Memory B cell (primary cell): ENCODE measurements around the gene PIGQ.

ENCODE experiments used
- ATAC-seq: fragments of 150-1000 bp; cut with Tn5 transposase; 2 replicates; pipeline ENCODE4 v1.10.0; 2021; ENCODE audit warnings: low read depth, mild to moderate bottlenecking, moderate library complexity
- DNase-seq, 2 donors: peaks; one replicate each; pipeline ENCODE4 v3.0.0; 2022; ENCODE audit warnings: low spot score in 2 of 2
- H3K27ac Mint-ChIP-seq: one replicate; pipeline ENCODE4 v1.8.0; 2022; ENCODE audit warnings: mild to moderate bottlenecking, moderate library complexity, mixed read lengths
- H3K27me3 Mint-ChIP-seq: one replicate; pipeline ENCODE4 v1.8.0; 2022; ENCODE audit warnings: mixed read lengths
- H3K36me3 Mint-ChIP-seq: one replicate; pipeline ENCODE4 v1.8.0; 2022; ENCODE audit warnings: mild to moderate bottlenecking, mixed read lengths
- H3K4me1 Mint-ChIP-seq: one replicate; pipeline ENCODE4 v1.8.0; 2022; ENCODE audit warnings: mixed read lengths
- H3K4me3 Mint-ChIP-seq: one replicate; pipeline ENCODE4 v1.8.0; 2022; ENCODE audit warnings: mild to moderate bottlenecking, moderate library complexity, mixed read lengths
- H3K9me3 Mint-ChIP-seq: one replicate; pipeline ENCODE4 v1.8.0; 2022; ENCODE audit warnings: mixed read lengths

The PIGQ gene

GRCh38 chr16:578232-578869 lies 8.6 kb downstream of the PIGQ start:
- no peaks in the 10 kb centered on the region for H3K27me3 Mint-ChIP-seq
- H3K36me3 Mint-ChIP-seq: no peaks in the 10 kb centered on the region
- H3K27ac Mint-ChIP-seq: no peak overlapping the region
- no peak for ATAC-seq
- DNase-seq: no peak
- no peaks in the 10 kb centered on the region for H3K9me3 Mint-ChIP-seq
- no peak overlapping the region for H3K4me3 Mint-ChIP-seq
- peaks cover 4% of the 10 kb centered on the region for H3K4me1 Mint-ChIP-seq

GRCh38 chr16:578870-579405 lies 9.2 kb downstream of the PIGQ start:
- peak; percentile 66 to 86 for DNase-seq
- no peaks in the 10 kb centered on the region for H3K36me3 Mint-ChIP-seq
- no peaks in the 10 kb centered on the region for H3K27me3 Mint-ChIP-seq
- H3K9me3 Mint-ChIP-seq: no peaks in the 10 kb centered on the region
- peak; percentile 96 for ATAC-seq
- no peak overlapping the region for H3K27ac Mint-ChIP-seq
- peaks cover 4% of the 10 kb centered on the region for H3K4me1 Mint-ChIP-seq
- peak overlapping the region; percentile 53 for H3K4me3 Mint-ChIP-seq

GRCh38 chr16:580141-580945 lies 10.6 kb downstream of the PIGQ start:
- Mint-ChIP-seq H3K9me3 (no peaks in the 10 kb centered on the region), H3K4me1 (peaks cover 4% of the 10 kb centered on the region), H3K27ac (no peak overlapping the region), H3K4me3 (no peak overlapping the region), H3K27me3 (peaks cover 2% of the 10 kb centered on the region), H3K36me3 (no peaks in the 10 kb centered on the region)
- DNase-seq (no peak), ATAC-seq (no peak)

GRCh38 chr16:580946-581498 lies 11.3 kb downstream of the PIGQ start:
- H3K27me3 Mint-ChIP-seq: peaks cover 2% of the 10 kb centered on the region
- H3K9me3 Mint-ChIP-seq: no peaks in the 10 kb centered on the region
- ATAC-seq (no peak), DNase-seq (no peak)
- peaks cover 4% of the 10 kb centered on the region for H3K4me1 Mint-ChIP-seq
- H3K4me3 Mint-ChIP-seq: no peak overlapping the region
- no peak overlapping the region for H3K27ac Mint-ChIP-seq
- no peaks in the 10 kb centered on the region for H3K36me3 Mint-ChIP-seq

- ATAC-seq: no peak
- H3K36me3 Mint-ChIP-seq: no peaks in the 10 kb centered on the region
Observed at GRCh38 chr16:582218-582613, 12.4 kb downstream of the PIGQ start.

GRCh38 chr16:582614-583331 lies 13.0 kb downstream of the PIGQ start:
- DNase-seq (no peak), ATAC-seq (no peak)
- Mint-ChIP-seq H3K36me3 (no peaks in the 10 kb centered on the region), H3K4me3 (no peak overlapping the region), H3K27ac (no peak overlapping the region), H3K4me1 (peaks cover 7% of the 10 kb centered on the region), H3K9me3 (no peaks in the 10 kb centered on the region), H3K27me3 (peaks cover 2% of the 10 kb centered on the region)

More at GRCh38 chr16:582218-582613, 12.4 kb downstream of the PIGQ start:
- H3K4me1 Mint-ChIP-seq: peaks cover 5% of the 10 kb centered on the region
- no peak overlapping the region for H3K4me3 Mint-ChIP-seq
- H3K9me3 Mint-ChIP-seq: no peaks in the 10 kb centered on the region
- no peak for DNase-seq
- H3K27ac Mint-ChIP-seq: no peak overlapping the region
- peaks cover 2% of the 10 kb centered on the region for H3K27me3 Mint-ChIP-seq

- ATAC-seq (no peak), DNase-seq (no peak)
- Mint-ChIP-seq H3K4me3 (no peak overlapping the region), H3K4me1 (peaks cover 7% of the 10 kb centered on the region), H3K9me3 (no peaks in the 10 kb centered on the region), H3K27me3 (peaks cover 2% of the 10 kb centered on the region), H3K27ac (no peak overlapping the region), H3K36me3 (no peaks in the 10 kb centered on the region)
Observed at GRCh38 chr16:583470-583814, 13.7 kb downstream of the PIGQ start.

- H3K27me3 Mint-ChIP-seq: peaks cover 2% of the 10 kb centered on the region
- H3K36me3 Mint-ChIP-seq: no peaks in the 10 kb centered on the region
- no peaks in the 10 kb centered on the region for H3K9me3 Mint-ChIP-seq
- no peak for DNase-seq
- no peak overlapping the region for H3K4me3 Mint-ChIP-seq
- H3K4me1 Mint-ChIP-seq: peaks cover 6% of the 10 kb centered on the region
- no peak overlapping the region for H3K27ac Mint-ChIP-seq
- ATAC-seq: no peak
Observed at GRCh38 chr16:583815-584591, 14.2 kb downstream of the PIGQ start.

- no peak for ATAC-seq
- H3K27me3 Mint-ChIP-seq: peaks cover 2% of the 10 kb centered on the region
- H3K9me3 Mint-ChIP-seq: no peaks in the 10 kb centered on the region
- DNase-seq: no peak
- H3K4me1 Mint-ChIP-seq: peaks cover 6% of the 10 kb centered on the region
- H3K27ac Mint-ChIP-seq: no peak overlapping the region
- no peak overlapping the region for H3K4me3 Mint-ChIP-seq
- H3K36me3 Mint-ChIP-seq: no peaks in the 10 kb centered on the region
Observed at GRCh38 chr16:585351-585750, 15.6 kb downstream of the PIGQ start.

GRCh38 chr16:586047-586644 lies 16.4 kb downstream of the PIGQ start:
- peaks cover 13% of the 10 kb centered on the region for H3K4me1 Mint-ChIP-seq
- ATAC-seq (no peak), DNase-seq (no peak)
- no peaks in the 10 kb centered on the region for H3K36me3 Mint-ChIP-seq
- H3K27me3 Mint-ChIP-seq: peaks cover 2% of the 10 kb centered on the region
- H3K9me3 Mint-ChIP-seq: no peaks in the 10 kb centered on the region
- no peak overlapping the region for H3K4me3 Mint-ChIP-seq
- no peak overlapping the region for H3K27ac Mint-ChIP-seq

GRCh38 chr16:586645-587590 lies 17.1 kb downstream of the PIGQ start:
- Mint-ChIP-seq H3K4me3 (peak overlapping the region; percentile 43), H3K9me3 (no peaks in the 10 kb centered on the region), H3K27ac (no peak overlapping the region), H3K27me3 (peaks cover 2% of the 10 kb centered on the region), H3K4me1 (peaks cover 14% of the 10 kb centered on the region), H3K36me3 (no peaks in the 10 kb centered on the region)
- DNase-seq (no peak), ATAC-seq (no peak)

- ATAC-seq (peak; percentile 42), DNase-seq (no peak)
- peak overlapping the region; percentile 98 for H3K27ac Mint-ChIP-seq
- H3K27me3 Mint-ChIP-seq: peaks cover 2% of the 10 kb centered on the region
- H3K4me3 Mint-ChIP-seq: peak overlapping the region; percentile 99
- peaks cover 1% of the 10 kb centered on the region for H3K36me3 Mint-ChIP-seq
- H3K9me3 Mint-ChIP-seq: no peaks in the 10 kb centered on the region
- H3K4me1 Mint-ChIP-seq: peaks cover 27% of the 10 kb centered on the region
Observed at GRCh38 chr16:588639-588888, 18.8 kb downstream of the PIGQ start.
